NT2/D1 (cell line): ENCODE results near the gene ZDHHC3.

Experiments
- SUZ12 ChIP-seq: IDR thresholded peaks from 2 replicates; pipeline ENCODE4 v1.6.1; 2011; ENCODE audit not compliant: insufficient read length, insufficient read depth; ENCODE audit errors: extremely low read depth
- YY1 ChIP-seq: IDR thresholded peaks from 2 replicates; pipeline ENCODE4 v1.6.1; 2011; ENCODE audit not compliant: insufficient read length, insufficient read depth
- ZNF274 ChIP-seq: IDR thresholded peaks from 2 replicates; pipeline ENCODE4 v1.6.1; 2011; ENCODE audit warnings: mild to moderate bottlenecking, low read depth, low read length

- no peak for TF ChIP-seq YY1
- TF ChIP-seq ZNF274: no peak
- no peak for TF ChIP-seq SUZ12
Observed at GRCh38 chr3:44886561-44886960, 89.4 kb downstream of the ZDHHC3 start.
